GM18526 (cell line): ENCODE measurements around the gene WBP2.
A peak's percentile ranks its signal among the peaks of the same experiment; 100 is the strongest.

Experiments
- POLR2A ChIP-seq: IDR thresholded peaks from 3 replicates; pipeline ENCODE4 v1.6.1; 2011; ENCODE audit not compliant: insufficient read length; ENCODE audit errors: extremely low read depth

The WBP2 gene

DNA sequence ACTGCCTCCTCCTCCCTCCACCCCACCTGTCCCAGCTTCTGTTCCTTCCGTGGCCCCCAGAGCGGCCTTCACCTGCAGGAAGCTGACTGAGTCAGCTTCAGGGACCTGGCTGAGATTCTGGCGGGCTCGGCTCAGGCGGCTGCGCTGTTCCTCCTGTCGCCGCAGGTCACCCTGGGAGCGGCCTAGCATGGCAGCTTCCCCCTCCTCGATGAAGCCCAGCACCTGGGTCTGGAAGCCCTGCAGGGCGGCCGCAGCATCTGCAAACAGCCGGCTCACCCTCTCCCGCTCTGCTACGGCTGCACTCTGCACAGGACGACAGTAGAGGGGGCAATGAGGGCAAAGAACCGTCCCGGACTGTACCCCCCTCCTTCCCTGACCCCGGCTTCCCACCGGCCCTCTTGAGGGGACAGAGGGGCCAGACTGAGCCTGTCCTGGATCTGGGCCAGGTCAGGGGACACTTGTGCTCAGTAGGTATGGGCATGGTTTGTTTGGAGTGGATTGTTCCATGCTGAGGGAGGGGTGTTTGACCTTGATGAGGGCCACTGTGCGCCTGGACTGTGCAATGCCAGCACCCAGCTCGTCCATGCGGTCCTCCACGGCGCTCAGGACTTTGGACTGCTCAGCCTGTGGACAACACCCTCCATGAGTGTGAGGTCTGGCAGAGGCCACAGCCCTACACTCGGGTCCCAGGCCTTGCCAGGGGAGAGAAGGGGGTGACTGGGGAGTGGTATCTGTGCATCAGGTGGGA, 21.2 kb upstream of the WBP2 start:
- peak; percentile 23 for TF ChIP-seq POLR2A

DNA sequence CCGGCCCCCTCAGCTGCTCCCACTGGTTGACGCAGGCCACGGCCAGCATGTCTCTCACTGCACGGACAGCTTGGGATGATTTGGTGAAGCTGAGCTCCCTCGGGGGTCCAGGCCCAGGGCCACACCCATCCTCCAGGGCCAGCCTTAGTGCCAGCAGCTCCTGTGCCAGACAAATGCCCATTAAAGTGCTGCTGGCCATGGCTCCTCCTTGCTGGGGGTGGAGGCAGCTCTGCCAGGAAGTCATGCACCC, 20.7 kb upstream of the WBP2 start:
- TF ChIP-seq POLR2A = no peak

DNA sequence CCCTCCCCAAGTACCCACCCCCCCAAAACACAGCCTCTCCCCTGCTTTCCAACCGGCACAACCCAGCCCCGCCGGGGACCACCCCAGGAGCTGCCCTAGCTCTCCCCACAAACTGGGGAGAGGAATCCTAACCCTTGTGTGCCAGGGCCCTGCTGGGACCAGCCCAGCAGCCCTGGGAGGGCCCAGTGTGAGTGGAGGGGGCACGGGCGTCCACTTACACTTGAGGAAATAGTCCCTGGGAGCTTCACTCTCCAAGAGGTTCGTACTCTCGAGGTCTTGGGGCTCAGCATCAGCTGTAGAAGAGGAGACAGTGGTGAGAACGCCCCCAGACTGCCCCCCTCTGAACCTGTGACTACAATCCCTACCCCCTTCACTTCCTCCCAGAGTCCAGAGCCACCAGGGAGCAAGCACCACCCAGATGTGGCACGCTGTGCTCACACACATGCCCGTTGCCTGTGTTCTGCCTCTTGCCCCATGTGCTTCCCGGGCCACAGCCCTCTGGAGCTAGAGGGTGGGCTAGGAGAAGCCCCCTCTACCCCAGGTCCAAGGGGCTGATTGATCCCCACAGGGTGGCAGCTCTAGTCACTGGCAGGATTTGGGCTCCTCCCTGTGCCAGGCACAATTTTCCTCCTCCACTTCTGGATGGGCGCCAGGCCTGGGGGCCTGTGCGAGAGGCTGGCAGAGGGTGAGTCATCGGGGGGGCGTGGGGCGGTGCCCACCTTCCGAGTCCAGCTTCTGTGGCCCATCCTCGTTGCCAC, 20.2 kb upstream of the WBP2 start:
- TF ChIP-seq POLR2A = no peak

GRCh38 chr17:75874323-75875181, 19.4 kb upstream of the WBP2 start:
- no peak for TF ChIP-seq POLR2A

DNA sequence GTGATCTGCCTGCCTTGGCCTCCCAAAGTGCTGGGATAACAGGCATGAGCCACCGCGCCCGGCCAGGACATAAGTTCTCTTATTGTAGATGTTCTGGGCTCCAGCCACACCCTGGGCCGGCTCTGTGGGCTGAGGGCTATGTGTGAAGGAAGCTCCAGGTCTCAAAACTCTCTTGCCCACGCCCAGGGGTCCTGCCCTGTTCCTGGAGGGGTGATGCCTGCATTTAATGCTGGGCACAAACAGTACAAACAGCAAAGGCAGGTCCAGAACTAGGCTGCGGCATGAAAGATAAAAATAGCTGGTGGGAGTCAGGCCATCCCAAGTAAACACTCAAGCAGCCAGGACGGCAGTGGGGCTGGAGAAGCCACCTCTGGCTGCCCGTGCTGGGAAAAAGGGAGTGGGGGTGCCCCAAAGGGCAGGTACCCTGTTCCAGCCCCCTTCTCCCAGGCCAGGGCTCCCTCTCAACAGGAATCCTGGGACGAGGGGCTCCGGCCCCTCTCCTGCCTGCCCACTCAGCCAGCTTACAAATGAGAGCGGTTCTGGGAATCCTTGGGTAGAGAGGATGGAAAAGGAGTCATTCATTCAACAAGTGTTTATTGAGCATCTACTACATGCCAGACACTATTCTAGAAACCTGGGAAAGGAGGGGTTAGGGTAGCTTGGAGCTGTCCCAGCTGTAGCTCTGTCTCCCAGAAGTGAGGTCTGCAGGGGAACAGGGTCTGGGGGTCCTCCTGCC, 18.6 kb upstream of the WBP2 start:
- no peak for TF ChIP-seq POLR2A

- TF ChIP-seq POLR2A = no peak
Measured at GRCh38 chr17:75872434-75873351, 17.6 kb upstream of the WBP2 start.

- no peak for TF ChIP-seq POLR2A
Measured at GRCh38 chr17:75869282-75870141, 14.4 kb upstream of the WBP2 start.

- TF ChIP-seq POLR2A = no peak
Measured at GRCh38 chr17:75864448-75864871, 9.3 kb upstream of the WBP2 start.

DNA sequence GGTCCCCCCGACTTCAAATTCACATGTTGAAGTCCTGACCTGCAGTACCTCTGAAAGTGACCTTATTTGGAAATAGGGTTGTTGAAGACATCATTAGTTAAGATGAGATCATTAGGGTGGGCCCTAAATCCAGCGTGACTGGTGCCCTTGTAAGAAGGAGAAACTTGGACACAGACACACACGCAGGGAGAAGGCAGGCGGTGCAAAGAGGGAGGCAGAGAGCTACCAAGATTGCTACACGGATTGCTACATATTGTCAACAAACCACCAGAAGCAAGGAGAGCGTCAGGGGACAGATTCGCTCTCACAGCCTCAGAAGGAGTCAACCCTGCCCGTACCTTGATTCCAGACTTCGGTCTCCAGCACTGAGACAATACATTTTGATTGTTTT, 6.8 kb upstream of the WBP2 start:
- TF ChIP-seq POLR2A = no peak

- TF ChIP-seq POLR2A = no peak
Measured at GRCh38 chr17:75856062-75856756, 1.1 kb upstream of the WBP2 start.

DNA sequence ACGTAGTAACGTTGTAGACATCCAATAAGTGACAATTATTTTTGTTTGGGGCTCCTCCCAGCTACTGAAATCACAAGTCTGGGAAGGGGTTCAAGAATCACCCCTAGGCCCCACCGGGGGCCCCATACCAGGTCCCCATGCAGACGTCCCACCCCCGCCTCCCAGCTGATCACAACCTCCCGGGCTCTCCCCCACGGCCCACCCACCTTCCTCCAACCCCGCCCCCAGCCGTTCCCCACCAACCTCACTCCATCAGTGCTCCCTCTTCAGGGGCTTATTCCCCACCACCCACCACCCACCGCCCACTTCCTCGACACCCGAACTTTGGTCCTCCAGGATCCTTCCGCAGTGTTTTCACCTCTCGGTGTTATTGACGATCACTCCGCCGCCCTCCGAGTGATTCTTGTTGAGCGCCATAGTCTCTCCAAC, 240 bp downstream of the WBP2 start:
- TF ChIP-seq POLR2A = no peak

DNA sequence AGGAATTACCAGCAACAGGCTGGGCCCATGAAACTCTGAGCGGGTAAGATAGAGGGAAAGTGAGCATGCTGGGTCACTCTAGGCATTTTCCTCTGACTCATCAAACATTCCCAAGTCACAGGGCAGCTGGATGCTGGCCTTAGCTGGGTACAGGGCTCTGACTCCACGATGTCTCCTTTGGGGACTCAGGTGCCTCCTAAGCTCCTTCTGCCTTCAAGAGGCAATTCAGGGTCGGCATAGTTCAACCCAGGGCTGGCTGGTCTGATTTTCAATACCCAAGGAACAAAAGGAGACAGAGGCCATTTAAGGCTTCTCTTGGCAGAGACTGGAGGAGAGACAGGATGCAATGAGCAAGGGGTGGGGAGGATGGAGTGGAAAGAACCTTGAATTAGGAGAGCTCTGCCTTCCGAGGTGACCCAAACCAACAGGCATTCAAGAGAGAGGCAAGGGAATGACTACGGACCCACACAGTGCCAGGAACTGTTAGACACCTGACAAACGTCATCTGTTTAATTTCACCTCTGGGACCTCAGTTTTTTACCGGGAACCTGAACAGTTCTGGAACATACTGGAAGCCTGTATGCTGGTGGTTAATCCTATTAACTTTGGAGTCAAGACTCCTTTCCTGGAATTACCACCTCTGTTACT, 910 bp downstream of the WBP2 start:
- TF ChIP-seq POLR2A = no peak
